SKM-1 (cell line): ENCODE measurements around the gene VPS29.

Source experiments
- DNase-seq: peaks from one replicate; lab custom pipeline; 2025; ENCODE audit not compliant: unreplicated experiment; lab: John Stamatoyannopoulos, UW

VPS29 gene

GRCh38 chr12:110451263-110451662, 50.6 kb downstream of the VPS29 start:
- no peak for DNase-seq

DNA sequence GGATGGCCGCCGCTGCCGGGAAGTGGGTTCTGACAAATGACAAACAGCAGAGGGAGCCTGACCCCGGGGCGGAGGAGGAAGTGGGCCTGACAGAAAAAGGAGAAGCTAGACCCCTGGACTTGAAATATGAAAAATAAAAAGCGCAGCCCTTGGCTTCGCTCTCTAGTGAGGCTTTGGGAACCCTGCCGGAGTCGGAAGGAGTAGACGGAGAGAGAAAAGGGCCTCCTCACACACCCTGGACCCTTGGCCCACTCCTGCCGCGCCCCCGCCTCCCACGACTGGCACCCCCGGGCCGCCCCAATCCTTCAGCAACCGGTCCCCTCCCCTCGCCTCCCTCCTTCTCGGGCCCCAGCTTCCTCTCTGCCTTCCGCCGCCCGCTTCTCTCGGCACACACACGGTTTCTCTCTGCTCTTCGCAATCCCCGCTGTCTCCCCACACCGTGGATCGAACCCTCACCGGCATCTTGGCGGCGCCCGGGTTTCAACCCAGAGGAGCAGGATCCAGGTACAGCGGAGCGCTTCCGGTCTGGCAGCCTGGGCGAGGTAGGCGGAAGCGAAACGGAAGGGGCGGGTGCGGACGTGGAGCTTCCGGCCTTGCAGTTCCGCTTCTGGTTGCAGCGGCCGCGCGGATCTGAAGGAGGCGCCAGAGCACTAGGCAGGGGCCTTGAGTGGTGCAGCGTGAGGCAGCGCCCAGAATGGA, 52.0 kb downstream of the VPS29 start, which contains the start of gene ARPC3:
ARPC3 (minus strand) TSS at position 539 of the 699 bp plus-strand sequence; CDS start at position 462, 77 bp downstream.
- DNase-seq: peak; percentile 45

DNA sequence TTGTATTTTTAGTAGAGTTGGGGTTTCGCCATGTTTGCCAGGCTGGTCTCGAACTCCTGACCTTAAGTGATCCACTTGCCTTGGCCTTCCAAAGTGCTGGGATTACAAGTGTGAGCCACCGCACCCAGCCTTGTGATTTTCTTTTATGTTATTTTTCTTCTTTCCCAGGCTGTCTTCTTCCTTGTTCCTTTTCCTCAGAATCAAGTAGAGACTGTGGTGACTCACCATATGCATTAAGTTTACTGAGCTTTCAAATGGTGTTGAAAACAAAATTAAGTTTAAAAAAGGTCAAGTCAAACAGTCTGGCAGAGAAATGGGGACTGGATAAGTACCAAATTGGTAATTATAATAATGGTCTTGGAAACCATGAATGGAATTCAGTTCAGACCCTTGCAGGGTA, 57.5 kb downstream of the VPS29 start:
- no peak for DNase-seq
